Hepatocyte (in vitro differentiated cells): ENCODE data around the gene SNAP23. TPM values are rescaled to one million over a fixed set of nuclear protein-coding genes. Genes with fewer than 3 reads are reported as not detected.

ENCODE experiments used
- DNase-seq: peaks from one replicate; pipeline ENCODE4 v3.0.0-alpha.2; 2016; ENCODE audit warnings: low spot score
- H2AFZ ChIP-seq: fragments of 200-600 bp; sonication (generic); 2 replicates; pipeline ENCODE4 v1.6.0; 2016; ENCODE audit warnings: antibody characterized with exemption, mild to moderate bottlenecking
- H3K27ac ChIP-seq: fragments of 200-600 bp; sonication (generic); 2 replicates; pipeline ENCODE4 v1.5.1; 2016; ENCODE audit warnings: mild to moderate bottlenecking
- H3K27me3 ChIP-seq: fragments of 200-600 bp; sonication (generic); 2 replicates; pipeline ENCODE4 v1.6.1; 2016
- H3K36me3 ChIP-seq: fragments of 200-600 bp; sonication (generic); replicated peaks from 2 replicates; pipeline ENCODE4 v1.5.1; 2016; ENCODE audit warnings: low read depth; ENCODE audit not compliant: insufficient read depth
- H3K4me1 ChIP-seq: fragments of 200-600 bp; sonication (generic); 2 replicates; pipeline ENCODE4 v1.5.1; 2016; ENCODE audit warnings: mild to moderate bottlenecking, moderate library complexity; ENCODE audit not compliant: insufficient read depth
- H3K4me2 ChIP-seq: fragments of 200-600 bp; sonication (generic); 2 replicates; pipeline ENCODE4 v1.6.0; 2016
- H3K4me3 ChIP-seq: fragments of 200-600 bp; sonication (generic); 2 replicates; pipeline ENCODE4 v1.5.1; 2016; ENCODE audit warnings: mild to moderate bottlenecking
- H3K79me2 ChIP-seq: fragments of 200-600 bp; sonication (generic); 2 replicates; pipeline ENCODE4 v1.6.0; 2017; ENCODE audit warnings: mild to moderate bottlenecking
- H3K9me2 ChIP-seq: fragments of 200-600 bp; sonication (generic); replicated peaks from 2 replicates; pipeline ENCODE4 v1.6.0; 2017; ENCODE audit warnings: mild to moderate bottlenecking; ENCODE audit not compliant: insufficient read depth
- H3K9me3 ChIP-seq: fragments of 200-600 bp; sonication (generic); 2 replicates; pipeline ENCODE4 v1.5.1; 2016; ENCODE audit warnings: low read depth, mild to moderate bottlenecking
- H4K20me1 ChIP-seq: fragments of 200-600 bp; sonication (generic); 2 replicates; pipeline ENCODE4 v1.6.0; 2016; ENCODE audit warnings: mild to moderate bottlenecking; ENCODE audit not compliant: insufficient read depth, poor library complexity, severe bottlenecking
- CTCF ChIP-seq: fragments of 200-600 bp; sonication (generic); IDR thresholded peaks from 2 replicates; pipeline ENCODE4 v1.5.1; 2016; ENCODE audit warnings: antibody characterized with exemption, mild to moderate bottlenecking; ENCODE audit not compliant: poor library complexity
- EZH2 ChIP-seq: fragments of 200-600 bp; sonication (generic); IDR thresholded peaks from 2 replicates; pipeline ENCODE4 v1.6.1; 2016; ENCODE audit warnings: antibody characterized with exemption, mild to moderate bottlenecking, borderline replicate concordance
- EZH2phosphoT487 ChIP-seq: fragments of 200-600 bp; sonication (generic); IDR thresholded peaks from one replicate; pipeline ENCODE4 v1.6.1; 2018; ENCODE audit warnings: antibody characterized with exemption, mild to moderate bottlenecking, low read depth, moderate library complexity; ENCODE audit not compliant: unreplicated experiment, severe bottlenecking
- WGBS: methylation state at CpG from one replicate; pipeline ENCODE4 v1.1.6; 2016; ENCODE audit warnings: low lambda C conversion rate; ENCODE audit errors: missing lambda C conversion rate; 5-methylcytosine and 5-hydroxymethylcytosine counted together
- polyA plus RNA-seq: library from polyadenylated mRNA; unstranded; fragments of >200 nt; fragmentation: Nextera tagmentation; extraction: Ambion mirVana; gene quantifications from 2 replicates; pipeline ENCODE4 v1.2.1, GENCODE V29; 2016
- total RNA-seq: library from RNA; depleted of rRNA; stranded (reverse); fragments of >200 nt; gene quantifications from 2 replicates; pipeline ENCODE4 v1.2.3, GENCODE V29; 2014

The SNAP23 gene
- total and polyA plus RNA-seq, 2 experiments from 2014 or later, result 82.7 to 123 TPM

GRCh38 chr15:42461261-42461660 lies 34.2 kb upstream of the SNAP23 start:
- no peaks in the 10 kb centered on the region for H3K27me3 ChIP-seq
- no peak overlapping the region for H3K4me3 ChIP-seq
- H3K4me2 ChIP-seq, result no peak overlapping the region
- H2AFZ ChIP-seq, result no peak overlapping the region
- H3K9me2 ChIP-seq, result no peaks in the 10 kb centered on the region
- H3K27ac ChIP-seq, result no peak overlapping the region
- H3K9me3 ChIP-seq, result no peaks in the 10 kb centered on the region
- no peaks in the 10 kb centered on the region for H4K20me1 ChIP-seq
- no peak for TF ChIP-seq CTCF
- TF ChIP-seq EZH2, result no peak
- no peak for TF ChIP-seq EZH2phosphoT487
- 79% methylated on average over 3 of the region's 3 CpGs for WGBS
- H3K36me3 ChIP-seq, result no peaks in the 10 kb centered on the region
- peaks cover 16% of the 10 kb centered on the region for H3K79me2 ChIP-seq
- no peak for DNase-seq
- H3K4me1 ChIP-seq, result peaks cover 6% of the 10 kb centered on the region

- no peak overlapping the region for H2AFZ ChIP-seq
- peaks cover 8% of the 10 kb centered on the region for H3K79me2 ChIP-seq
- TF ChIP-seq EZH2 (no peak), EZH2phosphoT487 (no peak), CTCF (no peak)
- H4K20me1 ChIP-seq, result no peaks in the 10 kb centered on the region
- WGBS, result 83% methylated on average over 8 of the region's 8 CpGs
- H3K4me2 ChIP-seq, result no peak overlapping the region
- no peaks in the 10 kb centered on the region for H3K4me1 ChIP-seq
- no peaks in the 10 kb centered on the region for H3K9me2 ChIP-seq
- H3K9me3 ChIP-seq, result no peaks in the 10 kb centered on the region
- no peak for DNase-seq
- H3K27ac ChIP-seq, result peak overlapping the region; percentile 51
- H3K4me3 ChIP-seq, result no peak overlapping the region
- no peaks in the 10 kb centered on the region for H3K27me3 ChIP-seq
- H3K36me3 ChIP-seq, result no peaks in the 10 kb centered on the region
These were observed 29.7 kb upstream of the SNAP23 start for GRCh38 chr15:42465520-42466259.

GRCh38 chr15:42471002-42471401 lies 24.4 kb upstream of the SNAP23 start:
- WGBS, result 97% methylated on average over 3 of the region's 3 CpGs

More at GRCh38 chr15:42471002-42471401, 24.4 kb upstream of the SNAP23 start:
- no peak overlapping the region for H3K27ac ChIP-seq
- no peaks in the 10 kb centered on the region for H3K9me3 ChIP-seq
- no peak for DNase-seq
- H3K9me2 ChIP-seq, result no peaks in the 10 kb centered on the region
- H3K4me2 ChIP-seq, result no peak overlapping the region
- H3K4me3 ChIP-seq, result no peak overlapping the region
- no peak overlapping the region for H2AFZ ChIP-seq
- H3K79me2 ChIP-seq, result peaks cover 20% of the 10 kb centered on the region
- no peaks in the 10 kb centered on the region for H3K36me3 ChIP-seq
- H3K4me1 ChIP-seq, result no peaks in the 10 kb centered on the region
- TF ChIP-seq CTCF (no peak), EZH2 (no peak), EZH2phosphoT487 (no peak)
- no peaks in the 10 kb centered on the region for H3K27me3 ChIP-seq
- no peaks in the 10 kb centered on the region for H4K20me1 ChIP-seq
